HepG2 (cell line): ENCODE results near the gene SERTAD2. TPM values are rescaled to one million over a fixed set of nuclear protein-coding genes. Genes with fewer than 3 reads are reported as not detected.

Experiments used
- ARID4A ChIP-seq: sonication (generic); formaldehyde crosslinking; IDR thresholded peaks from 2 replicates; pipeline ENCODE4 v1.5.0; 2020; ENCODE audit warnings: mild to moderate bottlenecking, missing genetic modification reagents, borderline replicate concordance
- ARNTL ChIP-seq: sonication (generic); formaldehyde crosslinking; IDR thresholded peaks from 2 replicates; pipeline ENCODE4 v1.4.0; 2020; ENCODE audit warnings: mild to moderate bottlenecking, missing genetic modification reagents
- ATF6 ChIP-seq: sonication (generic); formaldehyde crosslinking; conservative IDR thresholded peaks from 2 replicates; pipeline ENCODE4 v1.4.0; 2020; ENCODE audit warnings: missing genetic modification reagents
- ESRRA ChIP-seq: sonication (generic); formaldehyde crosslinking; IDR thresholded peaks from 2 replicates; pipeline ENCODE4 v1.5.1; 2020; ENCODE audit warnings: mild to moderate bottlenecking, low read depth, missing genetic modification reagents
- HDAC6 ChIP-seq: fragments of 200-600 bp; sonication (generic); IDR thresholded peaks from 2 replicates; pipeline ENCODE4 v1.7.0; 2017; ENCODE audit warnings: mild to moderate bottlenecking, antibody characterized with exemption, low read length, low read depth
- MAX ChIP-seq: IDR thresholded peaks from 2 replicates; pipeline ENCODE4 v1.6.1; 2012; ENCODE audit warnings: inconsistent platforms
- MBNL3 ChIP-seq: fragments of 250-450 bp; sonication (Bioruptor Pico); conservative IDR thresholded peaks from 2 replicates; pipeline ENCODE4 v1.8.0; 2022; ENCODE audit warnings: mild to moderate bottlenecking, inconsistent platforms
- MEIS1 ChIP-seq: sonication (generic); formaldehyde crosslinking; IDR thresholded peaks from 2 replicates; pipeline ENCODE4 v1.9.0; 2021; ENCODE audit warnings: mild to moderate bottlenecking, missing genetic modification reagents, moderate library complexity, borderline replicate concordance
- MZF1 ChIP-seq: sonication (generic); formaldehyde crosslinking; IDR thresholded peaks from 2 replicates; pipeline ENCODE4 v1.8.1; 2023; ENCODE audit warnings: mild to moderate bottlenecking, missing genetic modification reagents, borderline replicate concordance
- NFRKB ChIP-seq: fragments of 450-650 bp; IDR thresholded peaks from 2 replicates; pipeline ENCODE4 v1.6.1; 2017
- REL ChIP-seq: sonication (generic); formaldehyde crosslinking; conservative IDR thresholded peaks from 2 replicates; pipeline ENCODE4 v1.8.0; 2022; ENCODE audit warnings: mild to moderate bottlenecking, missing genetic modification reagents, moderate library complexity
- SALL2 ChIP-seq: sonication (generic); formaldehyde crosslinking; IDR thresholded peaks from 2 replicates; pipeline ENCODE4 v1.8.1; 2023; ENCODE audit warnings: mild to moderate bottlenecking, missing genetic modification reagents, inconsistent platforms
- ZMYM3 ChIP-seq: sonication (generic); formaldehyde crosslinking; IDR thresholded peaks from 2 replicates; pipeline ENCODE4 v1.5.1; 2020; ENCODE audit warnings: mild to moderate bottlenecking, missing genetic modification reagents
- ZNF251 ChIP-seq: sonication (generic); formaldehyde crosslinking; IDR thresholded peaks from 2 replicates; pipeline ENCODE4 v1.9.0; 2021; ENCODE audit warnings: mild to moderate bottlenecking, missing genetic modification reagents
- ZNF550 ChIP-seq: sonication (generic); formaldehyde crosslinking; IDR thresholded peaks from 2 replicates; pipeline ENCODE4 v1.4.0; 2020; ENCODE audit warnings: mild to moderate bottlenecking, missing genetic modification reagents, borderline replicate concordance
- ZNF558 ChIP-seq: sonication (generic); formaldehyde crosslinking; IDR thresholded peaks from 2 replicates; pipeline ENCODE4 v1.9.0; 2022; ENCODE audit warnings: mild to moderate bottlenecking, missing genetic modification reagents, borderline replicate concordance
- polyA plus RNA-seq, 8 experiments: library from polyadenylated mRNA; depleted of rRNA in 3 of 8; stranded (reverse) in 7 of 8; unstranded in 1 of 8; fragments of >200 nt; fragmentation: Illumina TruSeq in 4 of 8; extraction: Trizol in 4 of 8; gene quantifications; 2 replicates each; pipeline versions ENCODE4 v1.2.1 to v1.2.3, GENCODE V29; 2011 to 2016; ENCODE audit warnings: low read depth in 4 of 8, missing spikeins in 1 of 8, mixed read lengths in 1 of 8; ENCODE audit not compliant: insufficient read depth in 1 of 8
- total RNA-seq, 5 experiments: library from RNA; depleted of rRNA; stranded (reverse); fragments of >200 nt; fragmentation: Illumina TruSeq; extraction: Trizol; gene quantifications; 2 replicates each; pipeline ENCODE4 v1.2.3, GENCODE V29; 2016; ENCODE audit warnings: low read depth in 1 of 5
- TF ChIP-seq, protein P1 (sequence below): sonication (generic); formaldehyde crosslinking; IDR thresholded peaks from 2 replicates; pipeline ENCODE4 v1.8.1; 2023; ENCODE audit warnings: mild to moderate bottlenecking, missing genetic modification reagents
- TF ChIP-seq, protein P2 (sequence below): sonication (generic); formaldehyde crosslinking; IDR thresholded peaks from 2 replicates; pipeline ENCODE4 v1.8.1; 2023; ENCODE audit warnings: missing genetic modification reagents, mild to moderate bottlenecking, borderline replicate concordance

Gene SERTAD2
- total and polyA plus RNA-seq, 2 of the 13 experiments (the other 11 are each of a cell fraction or from before 2014, with no cell fraction given): 6.7 to 22.6 TPM

DNA sequence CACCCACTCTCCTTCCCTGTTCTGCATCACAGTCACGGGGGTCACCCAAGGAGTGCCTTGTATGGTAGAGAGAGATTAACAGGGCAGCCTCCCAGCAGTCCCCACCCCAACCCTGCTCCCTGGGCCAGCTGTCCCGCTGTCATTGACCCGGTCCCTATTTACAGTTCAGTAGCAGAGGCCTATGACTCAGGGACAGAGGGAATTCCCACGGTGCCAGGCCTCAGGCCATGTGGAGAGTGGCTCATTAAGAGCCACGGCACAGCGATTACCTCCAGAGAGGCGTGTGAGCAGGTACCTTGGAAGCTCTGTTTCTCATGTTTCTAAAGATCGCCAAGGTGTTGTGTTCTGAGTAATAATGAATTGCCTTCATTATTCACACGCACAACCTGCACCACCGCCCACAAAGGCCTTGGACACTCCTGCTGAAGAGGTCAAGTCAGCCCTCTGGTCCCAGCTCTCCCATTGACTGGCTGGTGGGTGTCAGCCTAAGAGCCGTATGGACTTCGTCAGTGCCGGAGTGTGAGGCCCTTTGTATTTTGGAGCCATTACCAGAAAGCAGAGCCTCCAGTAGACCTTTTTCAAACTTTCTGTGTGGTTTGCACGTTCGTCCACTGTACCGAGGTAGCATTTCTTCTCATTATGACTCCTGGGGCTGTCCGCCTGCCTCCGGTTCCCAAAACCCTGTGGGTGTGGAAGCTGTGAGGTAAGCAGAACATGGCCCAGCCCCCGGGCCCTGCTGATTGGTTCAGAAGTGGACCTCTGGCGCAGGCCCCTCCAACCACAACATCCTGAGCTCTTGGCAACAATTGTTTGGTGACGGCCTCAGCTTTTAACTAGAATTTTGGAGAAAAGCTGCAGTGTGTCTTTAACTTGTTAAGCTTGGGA, 47.0 kb downstream of the SERTAD2 start (continued):
- TF ChIP-seq, protein P1, sequence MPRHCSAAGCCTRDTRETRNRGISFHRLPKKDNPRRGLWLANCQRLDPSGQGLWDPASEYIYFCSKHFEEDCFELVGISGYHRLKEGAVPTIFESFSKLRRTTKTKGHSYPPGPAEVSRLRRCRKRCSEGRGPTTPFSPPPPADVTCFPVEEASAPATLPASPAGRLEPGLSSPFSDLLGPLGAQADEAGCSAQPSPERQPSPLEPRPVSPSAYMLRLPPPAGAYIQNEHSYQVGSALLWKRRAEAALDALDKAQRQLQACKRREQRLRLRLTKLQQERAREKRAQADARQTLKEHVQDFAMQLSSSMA (CRISPR knock-in tag): no peak
- TF ChIP-seq, protein P2, sequence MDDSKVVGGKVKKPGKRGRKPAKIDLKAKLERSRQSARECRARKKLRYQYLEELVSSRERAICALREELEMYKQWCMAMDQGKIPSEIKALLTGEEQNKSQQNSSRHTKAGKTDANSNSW: no peak
- TF ChIP-seq MAX (peak; percentile 76), MEIS1 (CRISPR knock-in tag) (0 out of 2 replicates have a peak, but pooled peaks have one; percentile 85), SALL2 (CRISPR knock-in tag) (peak; percentile 79), ZNF558 (CRISPR knock-in tag) (no peak), ZNF550 (no peak), MBNL3 (CRISPR knock-in tag) (no peak), ZNF251 (CRISPR knock-in tag) (no peak), MZF1 (CRISPR knock-in tag) (no peak), NFRKB (no peak), ZMYM3 (CRISPR knock-in tag) (peak; percentile 41; the same call in 1 of the 2 replicates), ARID4A (CRISPR knock-in tag) (peak; percentile 77), HDAC6 (no peak), REL (no peak), ATF6 (CRISPR knock-in tag) (0 out of 2 replicates have a peak, but pooled peaks have one; percentile 33), ESRRA (CRISPR knock-in tag) (peak; percentile 34; the same call in 1 of the 2 replicates), ARNTL (CRISPR knock-in tag) (no peak)
